ENCODE results near the gene EXD2. TPM values are rescaled to one million over a fixed set of nuclear protein-coding genes. Genes with fewer than 3 reads are reported as not detected.

The EXD2 gene
- total RNA-seq, 1 donor from 2014 or later, result 6.9 TPM

DNA sequence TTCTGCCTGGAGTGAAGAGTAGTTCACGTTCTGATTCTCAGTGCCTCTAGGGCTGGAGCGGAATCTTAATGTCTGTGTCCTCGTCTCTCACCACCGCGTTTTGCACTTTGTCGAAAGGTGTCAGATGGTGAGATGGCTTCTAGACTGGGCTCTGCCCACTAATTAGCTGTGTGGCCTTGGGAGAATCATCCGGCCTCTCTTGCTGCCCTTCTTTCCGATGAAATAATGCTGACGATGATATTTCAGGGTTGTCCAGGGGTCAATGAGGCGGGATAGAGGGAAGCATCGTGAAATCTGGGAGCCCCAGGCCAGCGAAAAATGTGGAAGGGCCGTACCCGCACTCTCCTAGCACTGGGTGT, 67.8 kb downstream of the EXD2 start:
- peaks cover 70% of the 10 kb centered on the region for H3K27me3 Mint-ChIP-seq
- no peaks in the 10 kb centered on the region for H3K36me3 Mint-ChIP-seq (ENCODE audit: low read depth)
- CTCF ChIA-PET, result interaction anchor here (5.2 kb wide), 1 partner anchor 201 kb away, joined by 36 read pairs; no protein-coding TSS in a partner anchor
- POLR2A ChIA-PET, result no interaction called here
- DNase-seq (no peak), ATAC-seq (ENCODE audit: low read depth) (no peak)
- TF ChIP-seq, protein P1, sequence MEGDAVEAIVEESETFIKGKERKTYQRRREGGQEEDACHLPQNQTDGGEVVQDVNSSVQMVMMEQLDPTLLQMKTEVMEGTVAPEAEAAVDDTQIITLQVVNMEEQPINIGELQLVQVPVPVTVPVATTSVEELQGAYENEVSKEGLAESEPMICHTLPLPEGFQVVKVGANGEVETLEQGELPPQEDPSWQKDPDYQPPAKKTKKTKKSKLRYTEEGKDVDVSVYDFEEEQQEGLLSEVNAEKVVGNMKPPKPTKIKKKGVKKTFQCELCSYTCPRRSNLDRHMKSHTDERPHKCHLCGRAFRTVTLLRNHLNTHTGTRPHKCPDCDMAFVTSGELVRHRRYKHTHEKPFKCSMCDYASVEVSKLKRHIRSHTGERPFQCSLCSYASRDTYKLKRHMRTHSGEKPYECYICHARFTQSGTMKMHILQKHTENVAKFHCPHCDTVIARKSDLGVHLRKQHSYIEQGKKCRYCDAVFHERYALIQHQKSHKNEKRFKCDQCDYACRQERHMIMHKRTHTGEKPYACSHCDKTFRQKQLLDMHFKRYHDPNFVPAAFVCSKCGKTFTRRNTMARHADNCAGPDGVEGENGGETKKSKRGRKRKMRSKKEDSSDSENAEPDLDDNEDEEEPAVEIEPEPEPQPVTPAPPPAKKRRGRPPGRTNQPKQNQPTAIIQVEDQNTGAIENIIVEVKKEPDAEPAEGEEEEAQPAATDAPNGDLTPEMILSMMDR (IDR thresholded peaks at IDR 0.05), result no peak
- peaks cover 13% of the 10 kb centered on the region for H3K4me1 Mint-ChIP-seq
- no peak overlapping the region for H3K27ac Mint-ChIP-seq
- intact Hi-C loops (cut with micrococcal nuclease), result no loop called here
- H3K9me3 Mint-ChIP-seq, result no peaks in the 10 kb centered on the region
- H3K4me3 Mint-ChIP-seq, result no peak overlapping the region

DNA sequence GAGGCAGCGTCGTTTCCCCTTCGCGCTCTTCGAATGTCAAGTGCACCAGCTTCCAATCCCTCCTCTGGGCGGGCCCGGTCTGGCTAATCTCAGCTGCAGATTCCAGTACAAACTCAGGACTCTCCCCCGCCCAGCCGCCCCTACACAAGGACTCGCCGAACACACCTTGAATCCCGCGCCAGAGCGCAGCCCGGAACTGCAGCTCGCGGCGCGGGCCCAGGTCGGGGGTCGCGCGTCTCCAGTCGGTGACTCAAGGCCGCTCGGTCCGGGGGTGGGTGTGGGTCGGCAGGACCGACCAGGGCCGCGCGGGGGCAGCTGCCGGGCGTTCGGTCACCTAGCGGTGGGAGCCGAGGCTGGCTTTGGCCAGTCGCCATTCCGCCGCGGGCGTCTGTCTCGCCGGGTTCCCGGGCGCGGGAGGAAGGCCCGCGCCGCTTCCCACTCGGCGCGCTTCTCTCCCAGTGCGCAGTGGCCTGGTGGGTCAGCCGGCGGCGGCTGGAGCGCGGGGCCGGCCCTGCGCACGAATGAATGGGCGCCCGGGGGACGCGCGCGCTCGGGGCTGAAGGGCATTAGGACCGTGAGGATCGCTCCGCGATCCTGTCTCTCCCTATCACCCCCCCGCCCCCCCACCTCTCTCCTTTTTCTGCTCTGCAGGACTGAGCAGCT, 68.4 kb downstream of the EXD2 start, which contains the start of gene GALNT16:
Gene GALNT16 (plus strand): TSS at position 632 of the 663 bp plus-strand sequence. CDS start 133 bp downstream, outside the sequence.
- POLR2A ChIA-PET, result no interaction called here
- H3K36me3 Mint-ChIP-seq (ENCODE audit: low read depth), result no peaks in the 10 kb centered on the region
- peaks cover 68% of the 10 kb centered on the region for H3K27me3 Mint-ChIP-seq
- intact Hi-C loops (cut with micrococcal nuclease), result loop anchor here (5.0 kb wide), 1 partner anchor 93 kb away; no protein-coding TSS in a partner anchor
- TF ChIP-seq, protein P1 (IDR thresholded peaks at IDR 0.05), result no peak
- DNase-seq (no peak), ATAC-seq (ENCODE audit: low read depth) (no peak)
- H3K9me3 Mint-ChIP-seq, result no peaks in the 10 kb centered on the region
- CTCF ChIA-PET, result interaction anchor here (5.2 kb wide), 1 partner anchor 200 kb away, joined by 36 read pairs; no protein-coding TSS in a partner anchor
- H3K4me3 Mint-ChIP-seq, result peak within 1 kb of the TSS; percentile 67
- H3K4me1 Mint-ChIP-seq, result peaks cover 13% of the 10 kb centered on the region
- H3K27ac Mint-ChIP-seq, result no peak within 1 kb of the TSS

DNA sequence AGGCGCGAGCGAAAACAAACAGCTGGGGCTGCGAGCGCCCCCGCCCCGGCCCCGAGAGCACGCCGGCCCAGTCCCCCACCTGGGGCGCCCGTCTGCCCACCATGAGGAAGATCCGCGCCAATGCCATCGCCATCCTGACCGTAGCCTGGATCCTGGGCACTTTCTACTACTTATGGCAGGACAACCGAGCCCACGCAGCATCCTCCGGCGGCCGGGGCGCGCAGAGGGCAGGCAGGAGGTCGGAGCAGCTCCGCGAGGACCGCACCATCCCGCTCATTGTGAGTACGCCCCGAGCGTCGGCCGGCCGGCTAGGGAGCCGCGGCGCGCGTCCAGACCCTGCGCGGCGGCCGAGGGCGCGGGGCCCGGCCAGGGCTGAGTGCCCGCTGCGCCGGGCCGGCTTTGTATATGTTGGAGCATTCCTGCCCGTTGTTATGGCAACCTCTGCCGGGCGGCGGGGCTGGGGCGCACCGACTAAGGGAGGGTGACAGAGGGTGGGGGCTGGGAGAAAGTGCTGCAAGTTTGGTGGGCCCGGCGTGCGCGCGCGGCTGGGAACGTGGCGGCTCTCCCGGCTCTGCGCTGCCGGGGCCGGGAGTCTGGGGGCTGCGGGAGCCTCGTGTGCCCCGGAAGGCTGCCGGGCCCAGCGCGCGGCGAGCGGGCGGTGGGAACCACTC, 69.0 kb downstream of the EXD2 start:
- POLR2A ChIA-PET, result no interaction called here
- peak; percentile 16 for ATAC-seq (ENCODE audit: low read depth)
- no peaks in the 10 kb centered on the region for H3K9me3 Mint-ChIP-seq
- no peak for DNase-seq
- H3K4me1 Mint-ChIP-seq, result peaks cover 13% of the 10 kb centered on the region
- no peaks in the 10 kb centered on the region for H3K36me3 Mint-ChIP-seq (ENCODE audit: low read depth)
- peak overlapping the region; percentile 35 for H3K4me3 Mint-ChIP-seq
- peaks cover 68% of the 10 kb centered on the region for H3K27me3 Mint-ChIP-seq
- intact Hi-C loops (cut with micrococcal nuclease), result loop anchor here (5.0 kb wide), 1 partner anchor 92 kb away; no protein-coding TSS in a partner anchor
- TF ChIP-seq, protein P1 (IDR thresholded peaks at IDR 0.05), result no peak
- H3K27ac Mint-ChIP-seq, result no peak overlapping the region
- CTCF ChIA-PET, result interaction anchor here (1.3 to 5.2 kb wide), 2 partner anchors 137 to 199 kb away, joined by 3 to 36 read pairs; no protein-coding TSS in a partner anchor

DNA sequence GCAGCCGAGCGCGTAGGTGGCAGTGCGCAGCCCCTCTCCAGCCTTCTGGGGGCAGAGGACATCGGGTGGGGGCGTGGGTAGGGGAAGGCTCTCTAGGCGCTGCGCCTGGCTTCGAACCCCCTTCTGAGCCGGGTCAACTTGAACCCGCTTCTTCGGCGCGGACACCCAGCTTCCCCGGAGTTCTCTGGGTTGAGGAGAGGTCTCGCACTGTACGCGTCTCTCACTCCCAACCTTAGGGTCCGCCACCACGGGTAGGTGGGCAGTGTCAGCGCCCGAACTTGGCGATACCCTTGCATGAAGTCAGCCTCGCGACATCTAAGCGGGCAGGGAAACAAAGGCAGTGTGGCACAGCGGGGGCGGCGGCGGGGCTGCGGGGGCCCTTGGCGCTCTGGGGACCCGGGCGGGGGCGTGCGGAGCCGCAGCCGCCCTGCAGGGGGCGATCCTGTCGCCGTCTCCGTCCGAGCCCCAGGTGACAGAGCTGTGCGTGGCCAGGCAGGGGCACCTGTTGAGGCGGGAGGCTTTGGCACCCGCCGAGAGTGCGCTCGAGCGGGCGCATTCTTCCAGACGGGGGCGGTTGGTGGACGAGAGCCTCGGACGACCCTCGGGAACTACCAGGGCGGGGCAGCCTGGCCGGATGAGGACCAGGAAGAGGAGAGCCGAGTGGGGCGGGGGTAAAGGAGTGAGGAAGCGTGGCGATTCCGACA, 69.7 kb downstream of the EXD2 start:
- ChIA-PET CTCF (interaction anchor here (1.3 to 5.2 kb wide), 3 partner anchors 18 to 199 kb away, joined by 3 to 36 read pairs (median 9); no protein-coding TSS in a partner anchor), POLR2A (no interaction called here)
- Mint-ChIP-seq H3K36me3 (ENCODE audit: low read depth) (no peaks in the 10 kb centered on the region), H3K27ac (no peak overlapping the region), H3K4me1 (peaks cover 13% of the 10 kb centered on the region), H3K27me3 (peaks cover 68% of the 10 kb centered on the region), H3K4me3 (peak overlapping the region; percentile 76), H3K9me3 (no peaks in the 10 kb centered on the region)
- ATAC-seq (ENCODE audit: low read depth) (peak; percentile 76), DNase-seq (peak; percentile 52)
- TF ChIP-seq, protein P1 (IDR thresholded peaks at IDR 0.05), result no peak
- intact Hi-C loops (cut with micrococcal nuclease), result loop anchor here (1.0 to 5.0 kb wide), 4 partner anchors 91 to 313 kb away; partner anchors contain the start of genes CCDC177, ERH and SLC39A9

Data from activated B cell treated with CpG ODN at 0.5 μM for 24 hours (primary cell).